ENCODE measurements around the gene INTS1.

INTS1 gene

DNA sequence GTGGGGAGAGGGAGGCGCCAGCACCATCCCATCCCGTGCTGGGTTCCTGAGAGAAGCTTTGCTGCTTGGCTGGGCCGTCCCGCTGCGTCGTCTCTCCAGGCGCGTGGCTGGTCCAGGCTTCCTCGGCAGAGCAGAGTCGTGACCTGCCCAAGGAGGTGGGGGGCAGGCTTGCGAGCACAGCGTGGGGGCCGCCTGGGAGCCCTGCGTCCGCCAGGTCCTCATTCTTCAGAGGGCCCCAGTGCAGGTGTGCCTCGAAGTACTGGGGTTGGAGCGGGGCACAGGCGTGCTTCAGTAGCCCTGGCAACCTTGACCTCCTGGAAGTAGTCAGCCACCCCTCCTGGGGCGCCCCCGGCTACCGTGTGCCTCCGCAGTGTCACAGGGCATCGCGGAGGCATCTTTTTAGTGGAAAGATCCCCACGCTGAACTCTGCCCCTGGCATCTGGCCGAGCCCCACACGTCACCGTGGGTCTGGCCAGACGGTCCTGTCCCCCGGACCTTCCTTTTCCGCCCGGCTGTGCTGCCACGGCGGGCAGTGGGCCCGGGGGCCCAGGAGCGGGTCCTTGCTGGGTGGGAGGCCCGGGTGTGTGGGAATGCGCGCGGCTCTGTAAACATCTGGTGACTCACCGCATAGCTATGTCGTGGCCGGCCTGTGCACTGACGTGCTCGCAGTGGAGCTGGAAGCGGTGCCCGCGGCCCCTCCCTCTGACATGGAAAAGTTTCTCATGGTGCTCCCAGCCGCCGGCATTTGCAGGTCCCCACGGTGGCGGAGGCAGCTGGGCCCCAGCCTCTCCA, 32.8 kb upstream of the INTS1 start:
- H3K27ac ChIP-seq = no peak overlapping the region
- TF ChIP-seq, protein P1, sequence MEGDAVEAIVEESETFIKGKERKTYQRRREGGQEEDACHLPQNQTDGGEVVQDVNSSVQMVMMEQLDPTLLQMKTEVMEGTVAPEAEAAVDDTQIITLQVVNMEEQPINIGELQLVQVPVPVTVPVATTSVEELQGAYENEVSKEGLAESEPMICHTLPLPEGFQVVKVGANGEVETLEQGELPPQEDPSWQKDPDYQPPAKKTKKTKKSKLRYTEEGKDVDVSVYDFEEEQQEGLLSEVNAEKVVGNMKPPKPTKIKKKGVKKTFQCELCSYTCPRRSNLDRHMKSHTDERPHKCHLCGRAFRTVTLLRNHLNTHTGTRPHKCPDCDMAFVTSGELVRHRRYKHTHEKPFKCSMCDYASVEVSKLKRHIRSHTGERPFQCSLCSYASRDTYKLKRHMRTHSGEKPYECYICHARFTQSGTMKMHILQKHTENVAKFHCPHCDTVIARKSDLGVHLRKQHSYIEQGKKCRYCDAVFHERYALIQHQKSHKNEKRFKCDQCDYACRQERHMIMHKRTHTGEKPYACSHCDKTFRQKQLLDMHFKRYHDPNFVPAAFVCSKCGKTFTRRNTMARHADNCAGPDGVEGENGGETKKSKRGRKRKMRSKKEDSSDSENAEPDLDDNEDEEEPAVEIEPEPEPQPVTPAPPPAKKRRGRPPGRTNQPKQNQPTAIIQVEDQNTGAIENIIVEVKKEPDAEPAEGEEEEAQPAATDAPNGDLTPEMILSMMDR (conservative IDR thresholded peaks at IDR 0.05) = no peak

DNA sequence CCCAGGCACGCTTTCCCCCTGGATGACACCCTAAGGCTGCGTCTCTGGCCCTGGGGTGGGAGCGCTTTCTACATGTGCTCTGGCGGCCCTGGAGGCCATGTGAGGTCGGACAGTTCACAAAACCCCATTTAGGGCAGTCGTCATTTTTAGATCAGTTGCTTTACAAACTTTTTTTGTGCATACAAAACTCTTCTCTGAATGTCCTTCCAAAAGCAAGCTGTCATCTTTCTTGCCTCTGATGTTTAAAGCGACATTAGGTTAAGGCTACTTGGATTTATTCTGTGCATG, 32.2 kb upstream of the INTS1 start:
- TF ChIP-seq, protein P1 (conservative IDR thresholded peaks at IDR 0.05) = no peak
- no peak overlapping the region for H3K27ac ChIP-seq

DNA sequence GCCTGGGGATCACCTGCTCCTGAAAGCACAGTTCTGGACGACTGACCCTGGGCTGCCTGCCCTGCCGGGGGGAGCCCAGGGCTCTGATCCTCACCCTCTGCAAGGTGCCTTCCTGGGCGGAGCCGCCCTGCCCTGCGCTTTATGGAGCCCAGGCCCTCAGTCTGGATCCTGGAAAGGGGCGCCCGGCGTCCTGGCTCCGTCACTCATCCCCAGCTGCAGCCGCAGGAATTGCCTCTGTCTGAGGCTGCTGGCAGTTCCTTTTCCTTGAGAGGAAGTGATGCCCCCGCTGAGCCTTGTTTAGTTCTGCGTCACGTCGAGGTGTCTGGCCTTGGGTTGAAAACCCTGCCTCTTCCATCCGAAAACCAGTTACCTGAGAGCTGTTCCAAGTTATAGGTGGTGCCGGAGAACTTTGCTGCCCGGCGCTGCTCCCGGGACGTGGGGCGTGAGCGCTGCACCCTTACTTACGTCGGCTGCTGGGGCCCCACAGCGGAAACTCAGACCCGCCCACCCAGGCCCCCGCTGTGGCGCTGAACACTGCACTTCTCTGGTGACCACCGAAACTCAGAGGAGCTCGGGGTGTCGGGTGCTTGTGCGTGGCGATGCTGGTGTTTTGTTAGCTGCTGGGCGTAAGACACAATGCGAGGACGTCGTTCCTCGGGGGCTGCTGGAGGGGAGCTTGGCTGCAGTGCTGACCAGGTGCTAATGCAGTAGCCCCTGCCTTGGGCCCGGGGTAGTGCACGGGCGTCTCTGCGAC, 31.7 kb upstream of the INTS1 start:
- TF ChIP-seq, protein P1 (conservative IDR thresholded peaks at IDR 0.05) = no peak
- H3K27ac ChIP-seq = no peak overlapping the region

DNA sequence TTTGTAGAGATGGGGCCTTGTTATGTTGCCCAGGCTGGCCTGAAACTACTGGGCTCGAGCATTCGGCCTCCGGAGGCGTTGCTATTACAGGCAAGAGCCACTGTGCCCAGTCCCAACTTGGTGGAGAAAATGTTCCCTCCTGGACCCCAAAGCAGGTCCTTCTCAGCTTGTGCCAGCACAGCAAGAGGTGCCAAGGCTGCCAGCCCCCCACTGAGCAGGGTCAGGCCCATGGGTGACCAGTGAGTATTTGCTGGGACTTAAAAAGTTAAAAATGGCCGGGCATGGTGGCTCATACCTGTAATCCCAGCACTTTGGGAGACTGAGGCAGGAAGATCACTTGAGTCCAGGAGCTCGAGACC, 30.9 kb upstream of the INTS1 start:
- TF ChIP-seq, protein P1 (conservative IDR thresholded peaks at IDR 0.05) = no peak
- H3K27ac ChIP-seq = no peak overlapping the region

DNA sequence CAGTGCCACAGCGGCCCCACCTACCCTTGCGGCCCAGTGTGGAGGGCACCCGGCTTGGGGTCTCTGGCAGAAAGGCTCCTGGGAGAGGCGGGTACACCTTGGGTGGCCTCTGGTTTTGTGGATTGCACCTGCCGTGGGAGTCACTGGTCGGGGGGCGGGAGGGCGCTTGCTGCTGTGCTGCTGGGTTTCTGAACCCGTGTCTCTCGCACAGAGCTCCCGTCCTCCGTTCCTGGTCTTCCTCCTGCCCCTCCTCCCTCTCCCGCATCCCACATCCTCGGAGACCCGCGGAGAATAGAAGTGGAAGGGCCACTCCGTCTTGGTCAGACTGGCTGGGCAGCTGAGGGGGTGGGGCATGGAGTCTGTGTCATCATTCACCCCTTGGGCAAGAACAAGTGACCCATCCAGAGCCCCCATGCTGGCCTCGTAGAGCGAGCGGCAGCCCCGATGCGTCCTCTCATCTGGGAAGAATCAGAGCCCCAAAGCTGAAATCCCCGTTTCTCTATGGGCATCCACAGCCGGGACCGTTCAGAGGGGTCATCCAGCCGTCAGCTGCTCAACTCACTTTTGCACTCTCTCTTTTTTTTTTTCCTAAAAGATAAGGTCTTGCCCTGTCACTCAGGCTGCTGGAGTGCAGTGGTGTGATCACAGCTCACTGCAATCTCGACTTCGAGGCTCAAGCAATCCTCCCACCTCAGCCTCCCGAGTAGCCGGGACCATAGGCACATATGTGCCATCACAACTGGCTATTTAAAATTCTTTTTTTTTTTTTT, 30.3 kb upstream of the INTS1 start:
- H3K27ac ChIP-seq = peak overlapping the region; percentile 94
- TF ChIP-seq, protein P1 (conservative IDR thresholded peaks at IDR 0.05) = no peak

DNA sequence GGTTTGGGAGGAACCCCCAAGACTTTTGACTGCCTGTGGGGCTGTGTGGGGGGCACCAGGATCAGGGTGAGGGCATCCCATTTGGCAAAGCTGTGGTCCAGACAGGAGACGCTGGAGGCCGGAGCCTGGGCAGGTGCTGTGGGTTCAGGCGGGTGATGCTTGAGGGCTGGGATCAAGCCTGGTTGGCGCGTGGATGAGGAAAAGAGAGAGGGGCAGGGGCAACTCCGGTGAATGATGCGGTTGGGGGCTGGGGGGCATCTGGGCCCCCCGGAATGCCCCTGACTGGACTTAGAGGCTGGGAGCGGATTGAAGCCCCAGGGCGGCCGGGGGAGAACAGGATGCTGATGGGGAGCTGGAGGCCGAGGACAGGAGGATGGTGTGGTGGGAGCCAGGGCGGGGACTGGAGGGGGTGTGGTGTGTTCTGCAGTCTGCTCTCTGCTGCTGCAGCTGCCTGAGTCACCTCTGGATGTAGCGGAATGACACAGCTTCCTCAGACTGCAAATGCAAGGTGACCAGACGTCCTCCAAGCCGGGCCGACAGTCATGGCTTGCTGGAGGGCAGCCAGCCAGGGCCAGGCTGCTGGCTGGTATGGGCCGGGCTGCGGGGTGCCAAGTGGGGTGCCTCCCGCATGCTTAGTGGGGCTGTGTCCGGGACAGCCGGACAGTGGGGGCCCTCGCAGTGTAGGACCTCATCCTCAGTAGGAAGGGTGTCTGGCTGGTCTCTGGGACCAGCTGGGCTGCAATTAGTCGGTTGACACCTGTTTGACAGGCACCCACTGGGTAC, 29.5 kb upstream of the INTS1 start:
- peak overlapping the region; percentile 94 for H3K27ac ChIP-seq

More for the DNA sequence above, 29.5 kb upstream of the INTS1 start:
- TF ChIP-seq, protein P1 (conservative IDR thresholded peaks at IDR 0.05) = no peak
